HTR-8/SVneo (cell line): ENCODE measurements around the gene PRUNE1.

Source experiments
- DNase-seq: peaks from one replicate; pipeline ENCODE4 v3.0.0; 2011; ENCODE audit warnings: low spot score, mixed read lengths; ENCODE audit not compliant: insufficient read length
- FAIRE-seq: peaks from 2 replicates; lab custom pipeline; 2011; peaks lifted over from hg19 to GRCh38; lab: Jason Lieb, UNC

The PRUNE1 gene

GRCh38 chr1:151047591-151047924, 39.3 kb downstream of the PRUNE1 start, which contains the start of gene C1orf56:
C1orf56 (plus strand) TSS chr1:151047751; CDS start chr1:151047848, 97 bp downstream.
- no peak for FAIRE-seq

DNA sequence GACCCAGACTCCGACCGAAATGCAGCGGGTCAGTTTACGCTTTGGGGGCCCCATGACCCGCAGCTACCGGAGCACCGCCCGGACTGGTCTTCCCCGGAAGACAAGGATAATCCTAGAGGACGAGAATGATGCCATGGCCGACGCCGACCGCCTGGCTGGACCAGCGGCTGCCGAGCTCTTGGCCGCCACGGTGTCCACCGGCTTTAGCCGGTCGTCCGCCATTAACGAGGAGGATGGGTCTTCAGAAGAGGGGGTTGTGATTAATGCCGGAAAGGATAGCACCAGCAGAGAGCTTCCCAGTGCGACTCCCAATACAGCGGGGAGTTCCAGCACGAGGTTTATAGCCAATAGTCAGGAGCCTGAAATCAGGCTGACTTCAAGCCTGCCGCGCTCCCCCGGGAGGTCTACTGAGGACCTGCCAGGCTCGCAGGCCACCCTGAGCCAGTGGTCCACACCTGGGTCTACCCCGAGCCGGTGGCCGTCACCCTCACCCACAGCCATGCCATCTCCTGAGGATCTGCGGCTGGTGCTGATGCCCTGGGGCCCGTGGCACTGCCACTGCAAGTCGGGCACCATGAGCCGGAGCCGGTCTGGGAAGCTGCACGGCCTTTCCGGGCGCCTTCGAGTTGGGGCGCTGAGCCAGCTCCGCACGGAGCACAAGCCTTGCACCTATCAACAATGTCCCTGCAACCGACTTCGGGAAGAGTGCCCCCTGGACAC, 39.8 kb downstream of the PRUNE1 start:
- no peak for DNase-seq
- no peak for FAIRE-seq

More at GRCh38 chr1:151047591-151047924, 39.3 kb downstream of the PRUNE1 start, which contains the start of gene C1orf56:
- no peak for DNase-seq

GRCh38 chr1:151048645-151049032, 40.4 kb downstream of the PRUNE1 start:
- DNase-seq (no peak), FAIRE-seq (no peak)

DNA sequence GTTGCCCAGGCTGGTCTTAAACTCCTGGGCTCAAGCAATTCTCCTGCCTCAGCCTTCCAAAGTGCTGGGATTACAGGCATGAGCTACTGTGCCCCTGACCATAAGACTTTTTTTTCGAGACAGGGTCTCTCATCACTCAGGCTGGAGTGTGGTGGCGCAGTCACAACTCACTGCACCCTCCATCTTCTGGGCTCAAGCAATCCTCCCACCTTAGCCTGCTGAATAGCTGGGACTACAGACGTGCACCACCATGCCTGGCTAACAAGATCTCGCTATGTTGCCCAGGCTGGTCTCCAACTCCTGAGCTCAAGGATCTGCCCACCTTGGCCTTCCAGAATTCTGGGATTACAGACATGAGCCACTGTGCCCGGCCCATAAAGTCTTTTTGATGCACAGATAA, 41.2 kb downstream of the PRUNE1 start:
- FAIRE-seq: no peak

DNA sequence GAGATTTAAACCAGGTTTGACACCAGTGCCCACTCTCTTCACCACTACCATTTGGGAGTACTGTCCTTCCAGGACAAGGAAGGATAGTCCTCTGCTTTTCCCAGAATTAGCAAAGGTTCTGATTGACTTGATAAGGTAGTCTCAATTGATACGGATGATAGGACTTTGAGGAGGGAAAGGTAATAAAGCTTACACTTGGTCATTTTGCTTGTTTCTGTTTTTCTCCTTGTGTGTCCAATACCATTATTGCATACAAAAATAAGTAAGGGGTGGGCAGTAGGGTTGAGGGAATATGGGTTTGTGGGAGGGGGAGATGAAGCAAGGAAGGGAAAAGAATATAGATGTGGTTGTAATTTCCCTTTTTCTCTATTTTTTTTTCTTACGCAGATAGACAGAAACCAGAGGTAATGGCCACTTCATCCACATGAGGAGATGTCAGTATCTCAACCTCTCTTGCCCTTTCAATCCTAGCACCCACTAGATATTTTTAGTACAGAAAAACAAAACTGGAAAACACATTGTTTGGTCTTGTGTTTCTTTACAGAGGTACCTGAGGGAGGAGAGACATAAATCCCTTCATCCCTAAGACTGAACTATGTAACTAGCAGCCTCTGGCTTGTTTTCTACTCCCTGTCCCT, 41.9 kb downstream of the PRUNE1 start:
- no peak for DNase-seq
- FAIRE-seq: no peak

More for the DNA sequence above, 41.2 kb downstream of the PRUNE1 start:
- no peak for DNase-seq

DNA sequence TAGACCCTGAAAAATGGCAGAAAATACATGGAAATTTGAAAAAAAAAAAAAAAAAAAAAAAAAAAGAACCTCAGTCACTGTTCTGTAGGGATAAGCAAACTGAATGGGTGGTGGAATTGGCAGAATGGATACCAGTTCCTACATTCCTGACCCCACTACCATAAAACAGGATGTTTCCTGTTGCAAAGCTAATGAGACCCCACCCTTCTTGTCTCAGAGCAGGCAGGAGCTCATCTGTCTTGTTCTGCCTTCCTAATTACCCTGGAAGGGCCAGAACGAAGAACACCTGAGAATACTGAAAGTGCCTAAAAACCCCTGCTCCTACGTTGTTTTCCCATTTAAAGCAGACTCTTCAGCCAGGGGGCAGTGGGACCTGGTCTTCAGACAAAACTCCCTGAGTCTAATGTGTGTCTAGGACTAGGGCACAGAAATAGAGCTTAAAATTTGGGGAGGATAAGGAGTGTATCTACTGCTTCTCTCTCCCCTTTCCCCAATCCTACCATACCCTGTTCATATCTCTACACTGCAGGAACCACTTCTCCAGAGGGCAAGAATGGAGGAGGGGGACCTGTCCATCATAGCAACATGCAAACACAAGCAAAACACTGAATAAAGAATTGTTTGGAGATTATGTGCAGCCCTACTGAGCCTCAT, 43.2 kb downstream of the PRUNE1 start:
- FAIRE-seq (no peak), DNase-seq (no peak)

- FAIRE-seq (no peak), DNase-seq (no peak)
Measured at GRCh38 chr1:151054971-151055547, 46.8 kb downstream of the PRUNE1 start.

- FAIRE-seq (no peak), DNase-seq (no peak)
Measured at GRCh38 chr1:151055581-151055980, 47.3 kb downstream of the PRUNE1 start.

GRCh38 chr1:151056149-151056548, 47.9 kb downstream of the PRUNE1 start:
- DNase-seq (no peak), FAIRE-seq (no peak)

DNA sequence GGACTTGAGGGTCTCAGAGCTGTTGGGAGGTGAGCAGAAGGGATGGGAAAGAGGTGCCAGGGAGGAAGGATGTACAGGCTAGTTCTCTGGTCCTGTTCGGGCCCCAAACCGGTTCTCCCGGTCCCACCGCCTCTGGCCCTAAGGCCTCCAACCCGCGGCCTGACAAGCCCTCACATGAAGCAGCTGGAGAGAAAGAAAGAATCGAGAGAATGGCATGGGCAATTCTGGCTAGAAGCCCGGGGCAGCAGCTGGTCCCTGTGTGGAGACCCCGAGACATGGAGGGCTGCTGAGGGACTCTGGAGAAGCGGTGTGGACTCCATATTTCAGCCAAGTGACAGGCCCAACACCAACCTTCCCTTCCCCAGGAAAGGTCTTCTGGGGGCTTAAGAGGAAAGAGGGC, 50.4 kb downstream of the PRUNE1 start:
- FAIRE-seq (no peak), DNase-seq (no peak)

DNA sequence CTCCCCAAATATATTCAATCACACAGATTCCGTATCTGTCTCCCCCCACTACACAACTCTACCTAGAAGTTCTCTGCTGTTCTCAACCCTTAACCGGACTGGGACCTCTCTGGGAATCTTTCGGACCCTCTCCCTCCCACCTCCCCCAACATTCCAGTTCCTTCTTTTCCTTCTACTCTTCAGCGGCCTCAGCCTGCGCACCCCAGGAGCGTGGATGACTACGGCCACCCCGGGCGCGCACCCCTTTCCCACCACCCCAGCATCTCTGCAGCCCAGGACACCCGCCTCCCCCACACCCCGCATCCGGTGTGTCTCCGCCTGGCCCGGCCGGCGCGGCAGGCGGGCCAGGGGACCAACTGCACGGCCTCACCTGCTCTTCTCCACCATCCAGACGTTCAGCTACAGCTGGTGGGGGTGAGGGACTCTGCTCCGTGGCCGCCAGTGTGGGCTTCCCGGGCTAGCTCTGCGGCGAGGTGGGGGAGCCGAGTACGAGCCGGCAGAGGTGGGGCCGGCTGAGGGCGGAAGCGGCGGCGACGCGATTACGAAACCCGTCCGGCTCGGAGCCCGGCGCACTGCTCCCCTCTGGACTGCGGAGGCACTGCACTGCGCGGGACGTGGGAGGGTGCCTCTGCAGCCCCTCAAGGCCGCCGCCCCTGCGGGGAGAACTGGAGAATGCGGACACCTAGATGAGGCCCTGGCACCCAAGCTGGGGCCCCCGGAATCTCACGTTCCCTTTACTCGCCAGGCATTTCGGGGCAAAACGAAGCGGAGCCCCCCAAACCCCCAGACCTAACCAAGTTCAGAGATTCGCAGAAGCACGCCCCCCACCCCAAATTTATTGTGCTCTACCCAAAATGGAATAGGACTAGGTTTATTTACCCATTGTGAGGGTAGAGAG, 51.1 kb downstream of the PRUNE1 start, which contains the start of gene CDC42SE1:
CDC42SE1 (minus strand) TSS at position 514 of the 898 bp plus-strand sequence. CDS start 3,892 bp downstream, outside the sequence.
- FAIRE-seq (no peak), DNase-seq (peak; percentile 85)

- FAIRE-seq (no peak), DNase-seq (peak; percentile 66)
Measured at GRCh38 chr1:151060007-151060656, 51.9 kb downstream of the PRUNE1 start, which contains the start of gene MLLT11. MLLT11 (plus strand) TSS chr1:151060397; CDS start chr1:151067225, 6,828 bp downstream.

DNA sequence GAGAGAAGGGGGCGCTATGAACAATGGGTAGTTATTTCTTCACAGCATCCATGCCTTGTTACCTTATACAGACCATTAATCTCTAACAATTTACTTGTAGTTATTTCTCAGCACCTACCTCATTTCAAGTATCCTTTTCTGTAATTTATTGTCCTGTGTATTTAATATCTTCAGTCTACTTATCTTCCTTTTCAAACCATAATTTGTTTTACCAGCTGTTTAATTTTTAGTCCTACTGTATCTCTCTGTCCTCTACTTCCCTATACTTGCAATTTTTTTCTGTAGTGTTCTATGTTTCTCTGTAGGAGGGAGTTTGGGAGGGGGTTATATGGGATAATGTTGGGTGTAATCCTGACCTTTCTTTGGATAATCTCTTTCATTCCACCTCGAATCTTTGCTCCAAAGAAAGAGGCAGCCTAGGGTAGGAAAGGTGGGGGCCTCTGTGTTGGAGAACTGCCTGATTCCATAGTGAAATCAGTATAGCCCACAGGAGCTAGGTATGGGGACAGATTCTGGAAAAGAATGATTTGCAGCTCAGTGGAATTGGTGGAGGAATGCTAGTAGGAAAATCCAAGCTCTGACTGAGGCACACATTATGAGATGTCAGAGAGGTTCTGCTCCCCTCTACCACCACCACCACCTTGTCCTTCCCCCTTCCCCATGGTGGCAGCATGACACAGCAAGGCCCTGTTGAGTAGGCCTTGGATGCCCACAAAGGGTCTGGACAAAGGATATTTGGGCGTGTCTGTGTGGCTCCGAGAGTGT, 52.6 kb downstream of the PRUNE1 start:
- DNase-seq (no peak), FAIRE-seq (no peak)

GRCh38 chr1:151061704-151062103, 53.5 kb downstream of the PRUNE1 start:
- FAIRE-seq (no peak), DNase-seq (no peak)

- DNase-seq (peak; percentile 63), FAIRE-seq (no peak)
Measured at GRCh38 chr1:151062741-151063371, 54.6 kb downstream of the PRUNE1 start.

DNA sequence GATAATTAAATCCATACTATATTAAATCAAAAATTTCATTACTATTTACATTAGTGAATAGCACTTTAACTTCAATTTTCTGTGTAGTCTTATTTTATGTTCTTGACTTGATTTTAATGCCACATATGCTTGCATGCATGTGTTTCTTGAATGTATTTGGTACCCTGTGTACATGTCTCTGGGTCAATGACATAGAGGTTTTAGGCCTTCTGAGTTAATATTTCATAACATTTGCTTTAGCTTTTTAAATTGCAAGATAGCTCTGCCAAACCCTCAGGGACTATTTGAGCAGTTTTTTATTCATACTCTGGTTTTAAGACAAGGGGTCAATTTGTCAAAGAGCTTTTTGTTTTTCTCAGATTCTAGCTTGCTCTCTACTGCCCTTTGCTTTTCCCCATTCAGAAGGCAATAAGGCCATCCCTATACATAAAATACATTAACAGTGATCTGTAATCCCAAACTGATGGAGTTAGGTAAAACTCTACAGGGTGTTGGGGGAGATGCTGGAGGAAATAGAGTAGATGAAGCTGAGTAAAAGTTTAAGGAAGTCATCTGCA, 56.9 kb downstream of the PRUNE1 start:
- DNase-seq: no peak
- no peak for FAIRE-seq

GRCh38 chr1:151067185-151067584, 58.9 kb downstream of the PRUNE1 start:
- DNase-seq: no peak

DNA sequence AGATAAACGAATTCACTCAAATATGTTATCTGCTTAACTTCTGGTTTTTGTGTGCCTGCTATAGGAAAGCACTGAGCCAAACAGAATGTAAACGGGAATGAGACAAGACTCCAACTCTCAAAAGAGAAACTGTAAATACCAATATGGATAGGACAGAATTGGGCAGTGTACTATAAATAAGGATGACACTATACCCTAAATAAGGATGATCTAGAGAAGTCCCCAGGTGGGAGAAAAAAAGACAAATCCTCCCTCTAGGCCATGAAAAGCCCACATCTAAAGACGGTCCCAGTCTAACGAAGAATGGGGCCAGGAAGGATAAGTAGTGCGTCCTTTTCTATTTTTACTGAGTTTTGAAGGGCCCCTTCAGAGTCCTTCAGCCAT, 60.8 kb downstream of the PRUNE1 start:
- no peak for DNase-seq
- no peak for FAIRE-seq

More at GRCh38 chr1:151067185-151067584, 58.9 kb downstream of the PRUNE1 start:
- no peak for FAIRE-seq
